HG03095 (cell line): ENCODE data around the gene FBXO47.

Source experiments
- ATAC-seq: cut with Tn5 transposase; IDR thresholded peaks from one replicate; pipeline ENCODE4 v1.9.1; 2021; ENCODE audit warnings: moderate library complexity; ENCODE audit not compliant: unreplicated experiment

FBXO47 gene, protein sequence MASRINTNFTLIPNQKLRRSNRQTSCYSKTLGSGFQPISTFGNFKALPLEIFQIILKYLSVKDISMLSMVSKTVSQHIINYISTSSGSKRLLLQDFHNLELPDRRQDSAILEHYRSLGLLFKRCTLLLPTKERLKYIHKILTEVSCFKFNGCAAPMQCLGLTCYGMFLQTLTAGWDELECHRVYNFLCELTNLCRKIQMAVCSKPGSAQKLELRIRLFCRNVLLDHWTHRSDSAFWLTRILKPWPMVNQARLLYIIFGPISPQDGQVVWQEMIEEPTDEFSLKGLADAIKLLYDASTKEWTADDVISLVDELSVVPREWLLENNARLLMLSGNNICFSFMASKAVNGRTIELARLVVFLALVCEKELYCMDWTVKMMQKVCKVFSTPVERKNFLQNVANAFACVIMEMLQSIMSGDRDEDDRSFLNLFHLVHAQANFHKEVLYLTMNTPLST

DNA sequence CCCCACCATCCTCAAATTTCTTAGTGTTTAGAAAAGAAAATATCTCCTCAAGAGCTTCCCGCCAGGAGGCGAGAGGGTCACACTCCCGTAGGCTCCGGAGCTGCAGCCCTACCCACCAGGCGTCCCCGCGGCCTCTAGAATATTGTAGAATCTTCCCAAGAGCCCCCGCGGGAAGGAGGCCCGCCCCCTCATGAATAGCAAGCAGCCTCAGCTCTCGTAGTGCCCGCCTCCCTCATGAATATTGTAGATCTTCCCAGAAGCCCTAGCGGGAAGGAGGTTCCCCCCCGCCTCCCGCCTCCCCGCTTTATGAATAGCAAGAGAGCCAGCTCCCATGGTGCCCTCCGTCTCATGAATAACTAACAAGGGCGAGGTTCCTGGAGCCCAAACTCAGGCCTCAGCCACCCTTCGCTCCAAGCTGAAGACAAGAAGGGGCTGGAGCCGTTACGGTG is at the start of gene FBXO47:
TSS of gene FBXO47 (minus strand) at position 114 of the 449 bp plus-strand sequence. CDS start 4,378 bp downstream, outside the sequence.
- ATAC-seq, result no peak

DNA sequence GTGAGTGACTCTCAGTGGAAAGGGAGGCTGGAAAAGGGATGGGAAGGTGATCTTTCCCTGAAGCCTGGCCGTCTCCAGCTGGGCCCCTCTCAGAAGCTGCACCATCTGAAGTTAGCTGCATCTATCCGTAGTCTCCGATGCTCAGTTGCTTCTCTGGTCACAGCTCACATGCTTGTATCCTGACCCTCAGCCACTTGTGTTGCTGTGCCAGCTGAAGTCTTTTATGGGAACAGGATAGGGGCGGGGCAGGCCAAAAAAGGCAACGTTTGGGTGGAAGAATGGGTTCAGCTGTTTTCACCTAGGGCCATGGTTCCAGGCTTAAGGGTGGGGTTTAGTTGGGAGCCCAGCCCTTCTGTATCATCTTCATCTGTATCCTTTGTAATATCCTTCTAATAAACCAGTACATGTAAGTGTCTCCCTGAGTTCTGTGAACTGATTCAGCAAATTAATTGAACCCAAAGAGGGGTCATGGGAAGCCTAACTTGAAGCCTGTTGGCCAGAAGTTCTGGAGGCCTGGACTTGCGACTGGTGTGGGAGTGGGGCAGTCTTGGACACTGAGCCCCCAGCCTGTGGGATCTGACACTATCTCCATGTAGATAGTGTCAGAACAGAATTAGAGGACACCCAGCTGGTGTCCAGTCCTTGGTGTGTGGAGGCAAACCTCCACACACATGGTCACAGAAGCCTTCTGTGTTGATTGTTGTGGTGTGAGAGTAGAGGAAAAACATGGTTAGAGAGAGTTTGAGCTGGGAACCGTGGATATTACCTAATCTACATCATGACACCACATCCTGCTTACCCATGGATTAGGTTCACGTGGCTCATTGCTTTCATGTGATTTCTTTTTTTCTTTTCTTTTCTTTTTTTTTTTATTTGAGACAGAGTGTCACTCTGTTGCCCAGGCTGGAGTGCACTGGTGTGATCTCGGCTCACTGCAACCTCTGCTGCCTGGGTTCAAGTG is 49.3 kb upstream of the FBXO47 start:
- ATAC-seq, result no peak

DNA sequence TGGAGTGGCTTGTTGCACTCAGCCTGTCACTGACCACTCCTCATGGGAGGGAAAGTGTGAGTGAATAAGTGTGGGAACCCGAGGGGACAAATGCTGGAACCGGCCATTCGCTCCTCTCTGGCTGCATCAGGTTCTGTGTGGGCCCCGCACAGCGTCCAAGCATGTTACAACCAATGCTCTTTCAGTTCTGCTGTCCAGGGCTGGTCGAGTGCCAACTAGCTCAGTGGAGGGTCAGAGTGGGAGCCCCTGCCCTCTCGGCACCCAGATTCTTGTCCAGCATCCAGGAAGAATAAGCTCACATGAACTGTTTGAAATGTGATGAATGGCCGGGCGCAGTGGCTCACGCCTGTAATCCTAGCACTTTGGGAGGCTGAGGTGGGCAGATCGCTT is 48.3 kb upstream of the FBXO47 start:
- ATAC-seq, result no peak

DNA sequence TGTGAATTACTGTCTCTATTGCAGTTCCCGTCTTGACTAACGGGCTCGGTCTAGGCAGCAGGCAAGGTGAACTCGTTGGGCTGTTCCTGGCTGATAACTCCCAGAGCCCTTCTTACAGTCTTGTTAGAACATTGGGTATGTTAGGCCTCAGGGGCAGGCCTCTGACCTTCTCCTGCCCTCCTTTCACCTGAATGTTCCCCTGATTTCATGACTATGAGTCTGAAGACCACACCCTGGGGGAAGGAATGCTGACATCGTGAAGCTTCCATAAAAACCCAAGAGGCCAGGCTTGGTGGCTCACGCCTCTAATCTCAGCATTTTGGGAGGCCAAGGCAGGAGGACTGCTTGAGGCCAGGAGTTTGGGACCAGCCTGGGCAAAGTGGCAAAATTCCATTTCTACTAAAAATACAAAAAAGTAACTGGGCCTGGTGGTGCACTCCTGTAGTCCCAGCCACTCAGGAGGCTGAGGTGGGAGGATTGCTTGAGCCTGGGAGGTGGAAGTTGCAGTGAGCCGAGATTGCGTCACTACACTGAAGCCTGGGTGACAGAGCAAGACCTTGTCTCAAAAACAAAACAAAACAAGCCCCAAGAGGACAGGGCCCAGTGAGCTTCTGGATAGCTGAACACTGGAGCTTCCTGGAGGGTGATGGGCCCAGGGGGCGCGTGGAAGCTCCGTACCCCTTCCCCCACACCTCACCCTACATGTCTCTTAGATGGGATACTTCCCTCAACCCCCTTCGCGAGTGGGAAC is 47.8 kb upstream of the FBXO47 start:
- no peak for ATAC-seq

DNA sequence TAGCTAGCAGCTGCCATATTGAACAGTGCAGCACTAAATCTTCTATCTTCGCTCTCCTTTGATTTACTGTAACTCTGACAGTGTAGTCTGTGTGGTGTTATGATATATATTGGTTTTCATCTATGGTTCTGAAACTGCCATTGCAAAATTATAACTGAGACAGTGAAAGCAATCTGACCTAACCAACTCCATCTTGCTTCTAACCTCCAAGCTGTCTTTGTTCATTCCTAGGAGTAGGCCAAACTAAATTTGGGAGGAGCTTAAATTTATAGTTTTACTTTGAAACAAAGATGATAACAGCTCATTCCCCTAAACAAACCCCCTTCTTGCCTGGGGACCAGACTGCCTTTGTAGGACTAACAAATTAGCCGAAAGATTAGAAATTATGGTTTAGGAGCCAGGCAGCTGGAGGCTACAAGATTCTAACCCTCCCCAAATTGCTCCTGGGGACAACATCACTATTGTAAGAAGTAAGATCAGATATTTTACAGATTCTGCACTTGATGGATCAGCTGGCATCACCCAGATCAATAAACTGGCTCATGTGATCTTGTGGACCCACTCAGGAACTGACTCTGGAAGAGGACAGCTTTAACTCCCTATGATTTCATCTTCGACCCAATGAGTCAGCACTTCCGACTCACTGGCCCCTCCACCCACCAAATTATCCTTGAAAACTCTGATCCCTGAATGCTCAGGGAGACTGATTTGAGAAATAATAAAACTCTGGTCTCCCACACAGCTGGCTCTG is 47.0 kb upstream of the FBXO47 start:
- no peak for ATAC-seq

DNA sequence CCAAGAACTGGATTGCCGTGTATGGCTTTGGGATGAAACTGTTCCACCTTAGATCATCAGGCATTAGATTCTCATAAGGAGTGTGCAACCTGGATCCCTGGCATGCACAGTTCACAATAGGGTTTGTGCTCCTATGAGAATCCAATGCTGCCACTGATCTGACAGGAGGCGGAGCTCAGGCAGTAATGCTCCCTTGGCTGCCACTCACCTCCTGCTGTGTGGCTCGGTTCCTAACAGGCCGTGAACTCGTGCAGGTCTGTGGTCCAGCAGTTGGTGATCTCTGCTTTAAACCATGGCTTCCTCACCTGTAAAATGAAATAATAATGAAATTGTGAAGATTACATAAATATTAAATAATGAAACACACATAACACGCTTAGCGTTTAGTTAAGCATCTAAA is 45.5 kb upstream of the FBXO47 start:
- no peak for ATAC-seq

DNA sequence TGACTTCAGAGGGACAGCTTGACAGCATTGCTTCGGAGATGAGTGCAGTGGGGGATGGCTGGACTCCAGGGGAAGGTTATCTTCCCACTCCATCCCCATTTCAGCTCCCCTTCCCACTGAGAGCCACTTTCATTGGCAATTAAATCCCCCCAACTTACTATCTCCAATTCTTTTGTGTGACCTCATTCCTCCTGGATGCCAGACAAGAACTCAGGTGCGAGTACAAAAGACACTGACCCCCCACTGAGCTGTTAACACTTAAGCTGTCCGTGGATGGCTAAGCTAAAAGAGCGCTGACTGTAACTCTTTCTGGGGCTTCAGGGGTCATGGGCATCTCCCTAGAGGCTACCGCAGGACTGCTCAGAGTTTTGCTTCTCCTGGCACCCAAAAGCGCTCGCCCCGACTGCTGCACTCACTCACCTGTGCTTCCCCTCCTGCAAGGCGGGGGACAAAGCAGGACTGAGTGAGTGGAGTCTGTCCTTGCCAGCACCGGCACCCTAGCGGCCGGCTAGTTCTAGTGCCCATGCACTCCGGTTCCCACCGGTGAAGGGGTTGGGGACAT is 44.8 kb upstream of the FBXO47 start:
- ATAC-seq, result no peak

DNA sequence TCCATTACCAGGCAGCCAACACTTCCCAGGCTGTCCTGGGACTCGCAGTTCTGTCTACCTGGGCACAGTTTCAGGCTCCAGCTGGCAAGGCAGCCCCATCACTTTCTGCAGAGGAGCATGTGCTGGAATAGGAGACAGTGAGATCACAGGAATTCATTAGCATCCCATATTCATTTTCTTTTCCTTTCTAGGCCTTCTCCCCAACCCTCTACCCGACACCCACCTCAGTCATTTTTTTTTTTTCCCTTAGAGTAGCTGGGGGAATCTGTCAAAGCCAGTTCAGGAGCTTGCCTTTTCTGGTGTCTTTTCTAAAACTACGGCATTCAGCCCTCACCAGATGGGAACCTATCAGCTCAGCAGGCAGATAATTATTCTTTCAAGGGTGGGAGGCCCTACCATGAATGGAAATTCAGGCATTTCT is 42.4 kb upstream of the FBXO47 start:
- ATAC-seq, result no peak

DNA sequence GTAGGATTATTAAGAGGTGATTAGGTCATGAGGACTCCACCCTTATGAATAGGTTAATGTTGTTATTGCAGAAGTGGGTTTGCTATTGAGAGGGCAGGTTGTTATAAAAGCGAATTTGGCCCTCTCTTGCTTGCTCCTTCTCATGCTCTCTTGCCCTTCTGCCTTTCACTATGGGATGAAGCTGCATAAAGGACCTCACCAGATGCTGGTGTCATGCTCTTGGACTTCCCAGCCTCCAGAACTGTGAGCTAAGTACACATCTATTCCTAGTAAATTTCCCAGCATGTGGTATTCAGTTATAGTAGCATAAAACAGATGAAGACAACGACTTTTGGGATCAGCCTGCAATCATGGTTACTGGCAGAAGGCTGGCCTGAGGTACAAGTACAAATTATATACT is 41.4 kb upstream of the FBXO47 start:
- ATAC-seq, result no peak

DNA sequence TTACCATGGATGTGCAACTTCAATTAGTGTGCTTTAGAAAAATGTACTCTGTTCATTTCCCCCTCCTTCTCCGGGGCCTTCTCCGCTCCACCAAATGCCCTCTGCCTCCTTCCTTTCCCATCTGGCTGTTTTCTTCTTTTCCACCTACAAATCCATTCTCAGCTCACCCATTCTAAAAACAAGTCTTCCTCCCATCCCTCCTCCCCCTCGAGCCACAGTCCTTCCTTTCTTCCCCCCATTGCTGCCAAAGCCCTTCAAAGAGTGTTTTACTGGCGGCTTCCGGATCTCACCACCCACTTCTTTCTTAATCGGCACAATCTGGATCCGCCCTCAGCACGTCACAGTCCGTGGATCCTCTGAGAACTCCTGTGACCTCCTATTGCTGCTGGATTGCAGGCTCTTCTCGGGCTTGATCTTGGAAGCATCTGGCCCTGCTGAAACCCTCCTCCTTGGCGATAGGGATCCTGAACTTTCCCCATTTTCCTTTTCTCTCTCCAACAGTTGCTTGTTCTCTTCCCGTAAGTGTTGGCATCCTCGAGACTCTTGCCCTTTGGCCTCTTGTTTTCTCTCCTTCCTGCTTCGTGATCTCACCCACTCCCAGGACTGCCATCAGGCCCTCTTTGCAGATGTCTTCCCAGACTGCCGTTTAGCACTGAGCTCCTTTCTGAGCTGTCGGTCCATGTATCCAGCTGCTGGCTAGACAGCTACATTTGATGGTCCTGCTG is 36.0 kb upstream of the FBXO47 start:
- no peak for ATAC-seq

DNA sequence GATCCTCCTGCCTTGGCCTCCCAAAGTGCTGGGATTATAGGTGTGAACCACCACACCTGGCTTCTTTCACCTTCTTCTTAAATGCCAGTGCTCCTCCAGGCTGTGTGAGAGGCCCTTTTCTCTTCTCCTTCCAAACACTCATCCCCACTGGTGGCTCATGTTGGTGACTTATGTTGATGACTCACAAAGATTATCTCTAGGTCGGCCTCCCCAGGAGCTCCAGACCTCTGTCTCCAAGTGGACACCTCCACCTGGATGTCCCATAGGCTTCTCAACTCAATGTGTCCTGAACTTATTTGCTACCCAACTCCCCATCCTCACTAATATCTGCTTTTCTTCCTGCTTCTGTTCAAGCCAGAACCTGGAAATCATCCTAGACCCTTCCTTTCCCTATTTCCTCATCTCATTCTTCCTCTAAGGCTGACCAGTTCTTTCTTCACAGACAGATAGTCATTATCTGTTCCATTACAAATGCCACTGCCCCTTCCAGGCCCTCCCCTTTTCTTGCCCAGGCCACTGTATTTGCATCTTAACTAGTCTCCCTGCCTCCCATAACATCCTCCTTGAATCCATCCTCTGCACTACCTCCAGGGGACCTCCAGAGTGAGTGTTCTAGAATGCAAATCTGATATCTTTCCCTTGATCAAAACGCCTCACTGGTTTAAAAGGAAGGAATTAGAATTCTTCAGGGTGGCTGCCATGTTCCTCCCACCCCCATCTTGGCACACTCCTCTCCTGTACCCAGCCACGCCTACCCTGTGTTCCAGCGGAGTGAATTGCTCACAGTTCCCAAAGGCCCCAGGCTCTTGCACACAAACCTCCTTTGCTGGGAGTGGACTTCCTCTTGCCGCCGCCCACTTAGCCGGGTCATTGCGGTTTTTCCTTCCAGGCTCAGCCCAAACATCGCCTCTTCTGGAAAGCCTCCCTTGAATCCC is 34.8 kb upstream of the FBXO47 start:
- no peak for ATAC-seq

DNA sequence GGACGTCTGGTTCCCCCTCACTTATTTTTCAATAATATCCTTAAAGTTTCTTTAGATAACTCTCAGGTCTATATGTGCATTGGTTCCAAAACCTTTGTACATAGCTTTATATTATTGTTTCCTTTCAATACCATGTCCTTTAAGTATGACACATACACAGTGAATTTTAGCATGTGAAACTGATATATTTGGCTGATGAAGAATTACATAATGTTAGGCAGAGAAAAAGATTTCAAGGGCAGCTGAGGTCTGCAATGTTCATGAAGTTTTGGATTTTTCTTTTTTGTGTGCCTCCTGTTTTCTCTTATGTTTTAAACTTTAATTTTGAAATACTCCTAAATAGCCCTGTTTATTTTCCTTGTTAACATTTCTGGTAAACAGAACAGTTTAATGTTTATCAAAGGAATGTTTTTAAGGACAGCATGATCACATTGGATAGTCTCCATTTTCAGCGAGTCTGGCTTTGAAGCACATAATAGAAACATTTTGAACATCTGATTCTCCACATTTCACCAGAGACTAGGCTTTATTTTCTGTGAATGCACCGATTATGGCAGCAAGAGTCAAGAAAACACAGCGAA is 32.9 kb upstream of the FBXO47 start:
- ATAC-seq, result no peak

DNA sequence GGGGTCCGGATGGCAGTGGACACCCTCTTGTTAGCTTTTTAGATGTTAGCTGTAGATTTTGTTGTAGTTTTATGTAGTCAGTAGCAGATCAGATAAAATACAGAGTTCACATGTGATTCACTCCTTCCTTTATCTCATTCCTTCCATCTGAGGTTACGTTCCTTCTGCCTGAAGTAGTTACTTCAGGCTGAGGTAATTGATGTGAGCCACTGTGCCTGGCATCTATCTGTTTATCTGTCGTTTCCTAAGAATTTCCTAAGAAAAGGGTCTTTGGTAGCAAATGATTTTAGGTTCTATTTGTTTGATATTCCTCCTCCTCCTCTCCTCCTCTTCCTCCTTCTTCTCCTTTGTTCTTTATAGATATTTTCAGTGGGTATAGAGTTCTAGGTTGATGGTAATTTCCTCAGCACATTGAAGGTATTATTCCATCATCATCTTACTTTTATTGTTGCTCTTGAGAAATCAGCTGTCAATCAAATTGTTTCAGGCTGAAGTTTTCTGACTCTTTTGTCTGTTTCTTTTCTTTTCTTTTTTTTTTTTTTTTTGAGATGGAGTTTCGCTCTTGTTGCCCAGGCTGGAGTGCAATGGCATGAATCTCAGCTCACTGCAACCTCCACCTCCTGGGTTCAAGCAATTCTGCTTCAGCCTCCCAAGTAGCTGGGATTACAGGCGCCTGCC is 29.6 kb upstream of the FBXO47 start:
- no peak for ATAC-seq

DNA sequence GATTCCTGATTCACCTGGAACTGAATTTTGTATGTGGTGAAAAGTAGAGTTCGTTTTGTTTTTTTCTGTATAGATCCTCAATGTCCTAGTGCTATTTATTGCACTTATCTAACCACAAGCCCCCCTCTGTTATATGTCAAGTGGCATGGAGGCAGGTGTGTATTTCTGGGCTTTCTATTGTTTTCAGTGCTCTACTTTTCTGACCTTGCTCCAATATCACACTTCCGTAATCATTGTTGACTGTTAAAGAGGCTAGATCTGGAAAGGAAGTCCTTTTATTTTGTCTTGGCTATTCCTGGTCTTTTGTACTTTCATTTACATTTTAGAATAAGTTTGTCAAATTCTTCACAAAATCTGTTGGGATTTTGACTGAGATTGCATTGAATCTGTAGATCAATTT is 26.8 kb upstream of the FBXO47 start:
- ATAC-seq, result no peak

DNA sequence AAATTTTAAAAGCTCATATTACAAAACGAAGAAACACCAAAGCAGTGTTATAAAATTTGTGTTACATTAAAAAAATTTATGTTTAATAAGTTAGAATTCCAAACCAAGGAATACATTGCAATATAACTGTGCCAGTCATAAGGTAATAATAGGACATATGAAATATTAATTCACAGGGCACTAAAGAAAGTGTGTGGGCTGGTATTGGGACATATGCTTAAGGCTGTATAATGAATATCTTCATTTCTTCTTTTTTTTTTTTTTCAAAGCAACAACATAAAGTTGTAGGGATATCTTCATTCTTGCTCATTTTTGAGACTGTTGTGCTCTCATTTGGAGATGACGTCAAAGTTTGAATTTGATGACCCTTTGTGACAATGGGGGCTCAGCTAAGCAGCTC is 17.5 kb upstream of the FBXO47 start:
- ATAC-seq, result no peak

DNA sequence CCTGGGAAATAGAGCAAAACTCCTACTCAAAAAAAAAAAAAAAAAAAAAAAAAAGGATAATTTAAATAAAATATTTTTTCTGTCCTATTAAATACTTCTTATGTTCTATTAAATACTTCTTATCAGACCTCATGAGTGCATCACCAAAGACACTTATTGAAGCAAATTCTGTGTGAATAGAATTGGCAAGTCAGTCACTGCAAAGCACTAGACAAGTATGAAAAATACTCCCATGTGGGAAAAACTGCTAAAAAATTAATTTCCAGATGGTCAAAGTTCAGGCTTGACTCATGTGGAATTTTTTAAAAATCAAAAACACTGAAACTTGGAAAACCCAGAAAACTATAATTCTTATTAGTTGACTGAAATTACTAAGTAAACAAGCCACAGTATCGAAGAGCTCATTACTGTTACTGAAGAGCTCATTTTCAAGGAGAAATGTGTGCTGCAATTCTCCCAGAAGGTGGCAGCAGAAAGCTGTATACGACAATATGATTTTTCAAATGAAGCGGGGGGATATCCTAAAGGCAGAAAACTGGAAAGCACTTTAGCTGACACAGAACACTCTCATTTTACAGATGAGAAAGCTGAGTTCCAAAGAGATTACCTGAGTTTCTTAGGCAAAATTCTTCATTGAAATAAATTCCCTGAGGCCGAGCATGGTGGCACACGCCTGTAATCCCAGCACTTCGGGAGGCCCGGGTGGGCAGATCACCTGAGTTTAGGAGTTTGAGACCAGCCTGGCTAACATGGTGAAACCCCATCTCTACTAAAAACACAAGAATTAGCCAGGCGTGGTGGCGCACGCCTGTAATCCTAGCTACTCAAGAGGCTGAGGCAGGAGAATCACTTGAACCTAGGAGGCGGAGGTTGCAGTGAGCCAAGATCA is 15.9 kb upstream of the FBXO47 start:
- ATAC-seq, result no peak
